ENCODE data around the gene BHLHE23.

DNA sequence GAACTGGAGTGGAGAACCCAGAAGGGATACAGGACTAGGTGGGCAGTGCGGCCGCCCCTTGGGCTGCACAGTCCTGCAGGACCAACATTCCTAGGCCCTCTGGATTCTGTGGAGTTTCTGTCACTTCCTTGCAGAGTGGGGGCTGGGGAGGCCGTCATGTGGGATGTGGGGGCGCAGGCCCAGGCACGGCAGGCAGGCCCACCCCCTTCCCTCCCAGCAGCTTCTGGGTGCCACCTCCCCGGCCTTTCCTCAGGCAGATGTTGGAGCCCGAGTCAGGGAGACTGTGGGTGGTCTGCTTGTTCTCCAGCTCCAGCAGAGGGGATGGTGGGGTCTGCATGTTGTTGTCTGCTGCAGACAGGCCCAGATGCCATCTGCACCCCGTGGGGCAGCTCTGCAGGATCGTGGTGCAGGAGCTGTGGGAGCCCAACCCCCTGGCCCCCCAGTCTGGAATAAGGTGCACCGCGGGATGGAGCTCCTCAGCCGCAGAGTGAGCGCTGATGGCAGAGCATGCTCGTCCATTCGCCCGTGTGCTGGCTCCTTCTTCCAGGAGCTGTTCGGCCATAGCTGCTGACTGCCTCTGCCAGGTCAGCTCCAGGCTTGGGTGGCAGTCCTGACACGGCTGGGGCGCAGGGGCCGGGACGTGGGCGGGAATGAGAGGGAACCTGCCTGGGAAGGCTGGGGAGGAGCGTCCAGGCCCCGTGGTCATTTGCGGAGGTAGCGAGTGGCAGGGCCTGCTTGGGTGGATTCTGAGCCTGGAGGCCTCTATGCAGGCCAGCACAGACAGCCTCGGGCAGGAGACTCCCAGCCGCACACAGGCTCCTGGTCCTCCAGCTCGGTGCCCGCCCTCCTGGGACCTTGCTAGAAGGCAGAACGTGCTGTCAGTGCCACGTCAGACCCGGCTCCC lies 36.2 kb downstream of the BHLHE23 start:
- TF ChIP-seq EGR1 (IDR thresholded peaks at IDR 0.05) (no peak), TEAD4 (IDR thresholded peaks at IDR 0.05) (no peak), EP300 (IDR thresholded peaks at IDR 0.05; ENCODE audit: borderline replicate concordance) (no peak), RAD21 (IDR thresholded peaks at IDR 0.05; ENCODE audit: low read depth) (no peak), CEBPB (IDR thresholded peaks at IDR 0.05) (no peak), FOXM1 (IDR thresholded peaks at IDR 0.05; ENCODE audit: borderline replicate concordance, low read depth) (no peak), TCF12 (IDR thresholded peaks at IDR 0.05; ENCODE audit: low read depth) (no peak), TAF1 (IDR thresholded peaks at IDR 0.05; ENCODE audit: low read depth) (no peak), NFIC (IDR thresholded peaks at IDR 0.05) (no peak)
- TF ChIP-seq, protein P1, sequence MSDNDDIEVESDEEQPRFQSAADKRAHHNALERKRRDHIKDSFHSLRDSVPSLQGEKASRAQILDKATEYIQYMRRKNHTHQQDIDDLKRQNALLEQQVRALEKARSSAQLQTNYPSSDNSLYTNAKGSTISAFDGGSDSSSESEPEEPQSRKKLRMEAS (IDR thresholded peaks at IDR 0.05) = no peak
